GM12865 (cell line): ENCODE measurements around the gene HIRIP3.

Experiments used
- DNase-seq: peaks from one replicate; pipeline ENCODE4 v3.0.0; 2010; ENCODE audit warnings: low read depth
- H3K4me3 ChIP-seq: 2 replicates; pipeline ENCODE4 v1.5.1; 2011; ENCODE audit warnings: mild to moderate bottlenecking, low read depth, low read length, control low read depth
- TF ChIP-seq, protein P1 (sequence below): IDR thresholded peaks from 2 replicates; pipeline ENCODE4 v1.5.1; 2011; ENCODE audit warnings: low read length, control low read depth, low read depth, inconsistent platforms; ENCODE audit not compliant: insufficient read depth; ENCODE audit errors: missing control alignments

HIRIP3 gene

DNA sequence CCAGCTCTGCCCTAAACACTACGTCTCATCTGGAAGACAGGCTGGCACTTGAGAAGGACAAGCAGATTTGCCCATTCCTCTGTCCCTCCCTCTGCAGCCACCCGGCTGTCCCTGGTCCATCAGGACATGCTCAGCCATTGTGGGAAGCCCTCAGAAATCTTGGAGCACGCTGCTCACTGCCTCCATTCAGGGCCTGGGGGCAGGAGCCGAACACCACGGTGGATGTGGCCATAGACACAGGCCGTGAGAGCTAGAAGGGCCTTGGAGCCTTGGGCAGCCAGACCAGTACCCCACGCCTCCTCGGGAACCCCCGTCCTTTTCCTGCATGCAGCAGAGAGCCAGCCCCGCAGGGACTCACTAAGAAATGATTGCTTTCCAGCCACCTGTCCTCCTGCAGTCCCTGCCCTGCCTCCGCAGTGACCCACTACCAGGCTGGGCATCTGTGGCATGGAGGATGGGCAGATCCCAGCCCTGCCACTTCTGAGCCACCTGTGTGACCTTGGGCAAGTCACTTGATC is 12.0 kb upstream of the HIRIP3 start:
- no peak for DNase-seq
- H3K4me3 ChIP-seq = no peak overlapping the region
- TF ChIP-seq, protein P1, sequence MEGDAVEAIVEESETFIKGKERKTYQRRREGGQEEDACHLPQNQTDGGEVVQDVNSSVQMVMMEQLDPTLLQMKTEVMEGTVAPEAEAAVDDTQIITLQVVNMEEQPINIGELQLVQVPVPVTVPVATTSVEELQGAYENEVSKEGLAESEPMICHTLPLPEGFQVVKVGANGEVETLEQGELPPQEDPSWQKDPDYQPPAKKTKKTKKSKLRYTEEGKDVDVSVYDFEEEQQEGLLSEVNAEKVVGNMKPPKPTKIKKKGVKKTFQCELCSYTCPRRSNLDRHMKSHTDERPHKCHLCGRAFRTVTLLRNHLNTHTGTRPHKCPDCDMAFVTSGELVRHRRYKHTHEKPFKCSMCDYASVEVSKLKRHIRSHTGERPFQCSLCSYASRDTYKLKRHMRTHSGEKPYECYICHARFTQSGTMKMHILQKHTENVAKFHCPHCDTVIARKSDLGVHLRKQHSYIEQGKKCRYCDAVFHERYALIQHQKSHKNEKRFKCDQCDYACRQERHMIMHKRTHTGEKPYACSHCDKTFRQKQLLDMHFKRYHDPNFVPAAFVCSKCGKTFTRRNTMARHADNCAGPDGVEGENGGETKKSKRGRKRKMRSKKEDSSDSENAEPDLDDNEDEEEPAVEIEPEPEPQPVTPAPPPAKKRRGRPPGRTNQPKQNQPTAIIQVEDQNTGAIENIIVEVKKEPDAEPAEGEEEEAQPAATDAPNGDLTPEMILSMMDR = no peak

DNA sequence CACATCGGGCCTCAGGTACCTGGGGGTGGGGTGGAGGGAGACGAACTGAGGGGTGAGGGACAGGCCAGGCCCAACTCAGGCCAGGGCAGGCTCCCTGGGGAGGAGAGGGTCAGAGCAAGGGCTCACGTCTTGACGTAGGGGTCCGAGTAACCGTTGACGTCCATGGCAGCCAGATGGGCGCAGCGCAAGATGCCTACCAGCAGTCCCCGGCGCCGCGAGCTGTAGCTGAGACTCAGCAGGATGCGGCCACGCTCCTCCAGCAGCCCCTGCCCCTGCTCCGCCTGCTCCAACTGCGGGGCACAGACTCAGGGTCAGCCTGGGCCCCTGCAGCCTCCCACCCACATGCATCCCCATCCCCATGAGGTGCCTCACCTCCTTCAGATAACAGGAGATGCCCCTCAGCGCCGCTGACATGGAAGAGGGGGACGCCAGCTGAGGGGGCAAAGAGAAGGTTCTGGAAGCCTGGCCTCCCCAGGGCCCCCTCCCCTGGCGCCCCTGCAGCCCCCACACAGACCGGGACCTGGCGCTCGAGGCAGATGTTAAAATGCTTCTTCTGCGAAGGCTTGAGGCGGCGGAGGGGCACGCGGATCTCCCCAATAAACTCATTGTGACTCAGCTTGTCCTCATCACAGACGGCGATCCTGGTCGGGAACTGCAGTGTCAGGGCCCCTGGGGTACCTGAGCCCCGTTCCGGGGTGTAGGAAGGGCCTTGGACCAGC is 11.4 kb upstream of the HIRIP3 start:
- DNase-seq = no peak
- TF ChIP-seq, protein P1 = no peak
- H3K4me3 ChIP-seq = no peak overlapping the region

DNA sequence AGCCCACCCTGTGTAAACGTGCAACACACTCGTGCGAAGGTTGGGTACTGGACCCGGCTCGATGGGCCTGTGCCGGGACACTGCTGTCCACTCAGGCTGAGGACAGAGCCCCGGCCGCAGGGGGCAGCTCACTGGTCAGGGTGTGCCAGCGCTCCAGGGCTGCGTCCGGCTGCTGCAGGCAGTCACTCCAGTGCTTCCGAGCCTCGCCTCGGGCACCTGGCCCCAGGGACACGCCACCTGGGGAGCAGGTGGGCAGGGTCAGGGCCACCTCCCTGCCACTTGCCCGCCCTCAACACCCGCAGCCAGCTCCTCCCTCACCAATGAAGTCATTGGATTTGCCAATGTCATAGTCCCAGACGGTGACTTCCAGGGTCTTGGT is 10.7 kb upstream of the HIRIP3 start:
- H3K4me3 ChIP-seq = no peak overlapping the region
- TF ChIP-seq, protein P1 = no peak
- no peak for DNase-seq

DNA sequence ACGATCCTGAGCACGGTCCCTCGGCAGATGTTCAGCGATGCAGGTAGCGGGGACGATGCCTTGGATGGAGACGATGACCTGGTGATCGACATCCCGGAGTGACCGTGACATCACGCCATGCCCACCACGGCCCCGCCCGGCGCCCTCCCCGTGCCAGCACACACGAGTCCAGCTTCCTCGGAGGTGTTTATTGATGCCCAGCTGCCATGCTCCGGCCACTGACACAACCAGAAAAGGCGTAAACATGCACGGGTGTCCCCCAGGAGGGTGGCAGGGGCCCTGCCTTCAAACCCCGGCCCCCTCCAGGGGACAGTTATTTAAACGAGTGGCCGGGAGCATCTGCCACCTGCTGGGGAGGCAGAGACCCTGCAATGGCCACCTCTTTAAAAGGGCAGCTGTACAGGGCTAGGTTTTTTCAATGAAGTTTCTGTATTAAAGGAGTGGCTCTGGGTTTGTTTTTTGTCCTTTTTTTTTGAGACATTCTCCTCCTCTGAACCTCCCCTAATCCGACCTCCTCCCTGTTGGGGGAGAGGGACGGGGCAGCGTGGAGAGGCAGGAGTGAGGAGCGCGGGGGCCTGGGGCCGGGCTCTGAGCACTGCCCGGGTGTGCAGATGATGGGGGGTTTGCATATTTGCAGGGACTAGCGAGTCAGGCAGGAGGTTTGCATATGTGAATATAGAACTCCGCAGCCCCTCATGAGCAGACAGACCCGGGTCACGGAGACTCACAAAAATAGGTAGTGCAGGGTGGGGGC is 10.1 kb upstream of the HIRIP3 start:
- H3K4me3 ChIP-seq = no peak overlapping the region
- TF ChIP-seq, protein P1 = peak; percentile 69
- DNase-seq = peak; percentile 53

DNA sequence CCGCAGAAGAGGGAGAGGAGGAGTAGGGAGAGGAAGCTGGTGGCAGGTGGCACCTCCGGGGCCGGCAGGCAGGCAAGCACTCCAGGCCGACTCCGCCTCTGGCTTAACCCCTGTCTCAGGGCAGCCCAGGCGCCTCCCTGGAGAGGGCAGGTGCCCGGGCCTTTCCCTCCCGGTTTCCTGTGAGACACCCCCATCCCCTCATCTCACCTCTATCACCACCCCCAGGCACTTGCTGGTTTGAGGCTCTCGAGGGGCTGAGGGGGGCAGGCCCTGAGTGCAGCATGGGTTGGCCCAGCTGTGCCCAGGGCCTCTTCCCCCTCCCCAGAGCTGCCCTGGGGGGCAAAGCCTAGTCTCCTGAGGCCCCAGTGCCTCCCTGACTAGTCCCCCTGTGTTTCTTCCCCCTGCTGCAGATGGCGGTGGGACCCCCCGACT is 9.4 kb upstream of the HIRIP3 start:
- H3K4me3 ChIP-seq = no peak overlapping the region
- TF ChIP-seq, protein P1 = no peak
- no peak for DNase-seq

DNA sequence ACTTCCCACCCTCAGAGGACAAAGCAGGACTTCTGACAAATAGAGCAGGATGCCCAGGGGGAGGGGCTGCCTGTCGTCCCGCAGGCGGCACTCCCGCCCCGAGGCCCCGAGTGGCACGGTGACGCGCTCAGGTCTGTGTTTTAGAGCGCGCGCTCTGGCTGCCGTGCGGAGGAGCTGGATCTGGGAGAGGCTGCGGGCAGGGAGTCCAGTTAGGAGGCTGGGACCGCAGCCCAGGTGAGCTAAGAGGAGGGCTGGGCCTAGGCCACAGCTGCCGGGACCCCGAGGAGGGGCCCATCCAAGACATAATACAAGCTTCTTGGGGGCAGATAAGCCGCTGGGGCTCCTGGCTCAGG is 9.0 kb upstream of the HIRIP3 start:
- no peak for DNase-seq
- H3K4me3 ChIP-seq = no peak overlapping the region
- TF ChIP-seq, protein P1 = no peak
